Neural cell (in vitro differentiated cells): ENCODE data around the gene C9orf40. TPM values are rescaled to one million over a fixed set of nuclear protein-coding genes. Genes with fewer than 3 reads are reported as not detected.

ENCODE experiments used
- H2AFZ ChIP-seq: fragments of 200-600, 300-800 bp; sonication (generic), shearing (Covaris generic); 2 replicates; pipeline ENCODE4 v1.6.0; 2014; ENCODE audit warnings: low read depth, mild to moderate bottlenecking, antibody characterized with exemption, low read length, moderate library complexity
- H3F3A ChIP-seq: fragments of 200-600 bp; shearing (Covaris generic); 2 replicates; pipeline ENCODE4 v1.6.1; 2016; ENCODE audit warnings: mild to moderate bottlenecking, moderate library complexity, mixed read lengths, antibody characterized with exemption, low read length; ENCODE audit not compliant: insufficient read depth, poor library complexity, severe bottlenecking
- H3K27ac ChIP-seq: fragments of 200-600, 300-800 bp; sonication (generic), shearing (Covaris generic); 2 replicates; pipeline ENCODE4 v1.5.1; 2014; ENCODE audit warnings: mild to moderate bottlenecking, low read length, moderate library complexity
- H3K27me3 ChIP-seq: fragments of 300-800, 200-600 bp; sonication (generic), shearing (Covaris generic); 2 replicates; pipeline ENCODE4 v1.6.0; 2014; ENCODE audit warnings: mild to moderate bottlenecking, low read depth, low read length, moderate library complexity; ENCODE audit not compliant: insufficient read depth
- H3K36me3 ChIP-seq: fragments of 300-800, 200-600 bp; sonication (generic), shearing (Covaris generic); 2 replicates; pipeline ENCODE4 v1.5.1; 2014; ENCODE audit warnings: mild to moderate bottlenecking, antibody characterized with exemption, low read length, moderate library complexity; ENCODE audit not compliant: insufficient read depth
- H3K4me2 ChIP-seq: fragments of 300-800, 200-600 bp; sonication (generic), shearing (Covaris generic); 2 replicates; pipeline ENCODE4 v1.6.0; 2014; ENCODE audit warnings: mild to moderate bottlenecking, low read length
- H3K4me3 ChIP-seq: fragments of 300-800, 200-600 bp; sonication (generic), shearing (Covaris generic); 2 replicates; pipeline ENCODE4 v1.5.1; 2014; ENCODE audit warnings: mild to moderate bottlenecking, low read length, moderate library complexity
- H3K79me2 ChIP-seq: fragments of 200-600 bp; shearing (Covaris generic); replicated peaks from 2 replicates; pipeline ENCODE4 v1.6.0; 2014; ENCODE audit warnings: mild to moderate bottlenecking, low read length, moderate library complexity; ENCODE audit not compliant: insufficient read depth
- H3K9ac ChIP-seq: fragments of 300-800, 200-600 bp; sonication (generic), shearing (Covaris generic); 2 replicates; pipeline ENCODE4 v1.6.1; 2016; ENCODE audit warnings: mild to moderate bottlenecking, low read length, mixed read lengths
- H3K9me2 ChIP-seq: fragments of 200-600 bp; shearing (Covaris generic); 2 replicates; pipeline ENCODE4 v1.6.1; 2016; ENCODE audit warnings: mild to moderate bottlenecking, low read length, mixed read lengths; ENCODE audit not compliant: insufficient read depth
- H3K9me3 ChIP-seq: fragments of 200-600, 300-800 bp; sonication (generic), shearing (Covaris generic); 2 replicates; pipeline ENCODE4 v1.6.1; 2016; ENCODE audit warnings: mild to moderate bottlenecking, mixed run types, low read length, moderate library complexity, mixed read lengths
- H4K20me1 ChIP-seq: fragments of 200-600 bp; shearing (Covaris generic); 2 replicates; pipeline ENCODE4 v1.6.1; 2016; ENCODE audit warnings: mild to moderate bottlenecking, mixed run types; ENCODE audit not compliant: insufficient read depth
- EP300 ChIP-seq: fragments of 450-650 bp; conservative IDR thresholded peaks from 2 replicates; pipeline ENCODE4 v1.6.1; 2014; ENCODE audit warnings: antibody characterized with exemption, mild to moderate bottlenecking, moderate library complexity; ENCODE audit not compliant: poor library complexity, severe bottlenecking
- EZH2 ChIP-seq: fragments of 200-600, 300-800 bp; shearing (Covaris generic), sonication (generic); IDR thresholded peaks from 2 replicates; pipeline ENCODE4 v1.6.1; 2014; ENCODE audit warnings: antibody characterized with exemption, low read length, borderline replicate concordance, mild to moderate bottlenecking; ENCODE audit not compliant: insufficient read depth, poor library complexity, severe bottlenecking
- MXI1 ChIP-seq: fragments of 450-650 bp; conservative IDR thresholded peaks from 2 replicates; pipeline ENCODE4 v1.6.1; 2014; ENCODE audit warnings: antibody characterized with exemption, mild to moderate bottlenecking; ENCODE audit not compliant: poor library complexity, severe bottlenecking
- POLR2AphosphoS5 ChIP-seq: IDR thresholded peaks from 2 replicates; pipeline ENCODE4 v1.6.1; 2012
- RAD21 ChIP-seq: fragments of 450-650 bp; conservative IDR thresholded peaks from 2 replicates; pipeline ENCODE4 v1.6.1; 2014; ENCODE audit warnings: antibody characterized with exemption, mild to moderate bottlenecking, moderate library complexity
- SMC3 ChIP-seq: fragments of 450-650 bp; conservative IDR thresholded peaks from 2 replicates; pipeline ENCODE4 v1.6.1; 2014; ENCODE audit warnings: antibody characterized with exemption, mild to moderate bottlenecking, moderate library complexity; ENCODE audit not compliant: poor library complexity
- TAF1 ChIP-seq: IDR thresholded peaks from 2 replicates; pipeline ENCODE4 v1.6.1; 2012; ENCODE audit warnings: low read depth
- polyA minus RNA-seq: library from RNA; depleted of rRNA, polyadenylated mRNA; stranded (reverse); fragments of >200 nt; gene quantifications from 2 replicates; pipeline ENCODE4 v1.2.3, GENCODE V29; 2014
- polyA plus RNA-seq: library from polyadenylated mRNA; depleted of rRNA; stranded (reverse); fragments of >200 nt; gene quantifications from 2 replicates; pipeline ENCODE4 v1.2.3, GENCODE V29; 2014
- TF ChIP-seq, protein P1 (sequence below): fragments of 450-650 bp; IDR thresholded peaks from 2 replicates; pipeline ENCODE4 v1.5.1; 2014; ENCODE audit warnings: antibody characterized with exemption, mild to moderate bottlenecking, moderate library complexity; ENCODE audit not compliant: poor library complexity, severe bottlenecking
- TF ChIP-seq, protein P2 (sequence below): IDR thresholded peaks from 2 replicates; pipeline ENCODE4 v1.6.1; 2012; ENCODE audit warnings: borderline replicate concordance

Gene C9orf40, protein sequence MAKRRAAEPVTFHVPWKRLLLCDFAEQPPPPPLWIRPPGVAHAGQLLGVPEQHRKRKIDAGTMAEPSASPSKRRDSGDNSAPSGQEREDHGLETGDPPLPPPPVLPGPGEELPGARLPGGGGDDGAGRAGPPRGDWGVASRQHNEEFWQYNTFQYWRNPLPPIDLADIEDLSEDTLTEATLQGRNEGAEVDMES
- polyA plus RNA-seq (14.4 and 16.1 TPM in 2 replicates), polyA minus RNA-seq (13.7 and 15.1 TPM in 2 replicates)

DNA sequence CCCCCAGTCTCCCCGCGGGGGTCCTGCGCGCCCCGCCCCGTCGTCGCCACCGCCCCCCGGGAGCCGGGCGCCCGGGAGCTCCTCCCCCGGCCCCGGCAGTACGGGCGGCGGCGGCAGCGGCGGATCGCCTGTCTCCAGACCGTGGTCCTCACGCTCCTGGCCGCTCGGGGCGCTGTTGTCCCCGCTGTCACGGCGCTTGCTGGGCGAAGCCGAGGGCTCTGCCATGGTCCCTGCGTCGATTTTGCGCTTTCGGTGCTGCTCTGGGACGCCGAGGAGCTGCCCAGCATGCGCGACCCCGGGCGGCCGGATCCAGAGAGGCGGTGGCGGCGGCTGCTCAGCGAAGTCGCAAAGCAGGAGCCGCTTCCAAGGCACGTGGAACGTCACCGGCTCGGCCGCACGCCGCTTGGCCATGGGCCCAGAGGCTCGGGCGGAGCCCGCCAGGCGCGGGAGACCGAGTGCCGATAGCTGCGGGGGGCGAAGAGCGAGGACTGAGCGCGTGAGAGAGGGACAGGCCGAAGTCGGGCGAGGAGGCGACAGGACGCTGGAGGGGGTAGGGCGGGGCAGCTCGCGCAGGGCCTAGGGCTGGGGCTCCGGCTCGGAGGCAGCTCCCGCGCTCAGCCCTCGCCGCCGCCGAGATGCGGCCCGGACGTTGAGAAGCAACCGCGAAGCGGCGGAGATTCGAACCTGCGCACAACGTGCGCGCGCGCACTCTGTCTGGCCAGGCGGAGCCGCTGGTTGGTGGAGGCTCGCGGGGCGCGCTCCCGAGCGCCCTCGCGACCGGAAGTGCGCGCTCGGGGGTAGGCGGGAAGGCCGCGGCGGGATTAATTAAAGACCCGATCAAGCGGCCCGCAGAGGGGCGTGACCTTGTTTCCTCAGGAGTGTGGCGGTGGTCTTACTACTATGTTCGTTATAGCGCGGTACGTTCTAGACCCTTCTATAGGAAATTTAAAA is at the start of gene C9orf40:
TSS of gene C9orf40 (minus strand) at position 712 of the 951 bp plus-strand sequence. CDS start at position 411, 301 bp downstream.
- Histone ChIP-seq H3K79me2 (no peaks in the 10 kb centered on the region), H3K27ac (peak within 1 kb of the TSS; percentile 88), H3F3A (peaks cover 7% of the 10 kb centered on the region), H3K9me3 (no peaks in the 10 kb centered on the region), H3K36me3 (no peaks in the 10 kb centered on the region), H3K27me3 (no peaks in the 10 kb centered on the region), H3K9me2 (no peaks in the 10 kb centered on the region), H2AFZ (peak within 1 kb of the TSS; percentile 99), H3K9ac (peak within 1 kb of the TSS; percentile 96), H3K4me2 (peak within 1 kb of the TSS; percentile 11), H3K4me3 (peak within 1 kb of the TSS; percentile 99), H4K20me1 (no peaks in the 10 kb centered on the region)
- TF ChIP-seq RAD21 (peak; percentile 43), TAF1 (peak; percentile 35), SMC3 (peak; percentile 37), MXI1 (peak; percentile 86), EZH2 (no peak), EP300 (no peak), POLR2AphosphoS5 (peak; percentile 68)
- TF ChIP-seq, protein P1, sequence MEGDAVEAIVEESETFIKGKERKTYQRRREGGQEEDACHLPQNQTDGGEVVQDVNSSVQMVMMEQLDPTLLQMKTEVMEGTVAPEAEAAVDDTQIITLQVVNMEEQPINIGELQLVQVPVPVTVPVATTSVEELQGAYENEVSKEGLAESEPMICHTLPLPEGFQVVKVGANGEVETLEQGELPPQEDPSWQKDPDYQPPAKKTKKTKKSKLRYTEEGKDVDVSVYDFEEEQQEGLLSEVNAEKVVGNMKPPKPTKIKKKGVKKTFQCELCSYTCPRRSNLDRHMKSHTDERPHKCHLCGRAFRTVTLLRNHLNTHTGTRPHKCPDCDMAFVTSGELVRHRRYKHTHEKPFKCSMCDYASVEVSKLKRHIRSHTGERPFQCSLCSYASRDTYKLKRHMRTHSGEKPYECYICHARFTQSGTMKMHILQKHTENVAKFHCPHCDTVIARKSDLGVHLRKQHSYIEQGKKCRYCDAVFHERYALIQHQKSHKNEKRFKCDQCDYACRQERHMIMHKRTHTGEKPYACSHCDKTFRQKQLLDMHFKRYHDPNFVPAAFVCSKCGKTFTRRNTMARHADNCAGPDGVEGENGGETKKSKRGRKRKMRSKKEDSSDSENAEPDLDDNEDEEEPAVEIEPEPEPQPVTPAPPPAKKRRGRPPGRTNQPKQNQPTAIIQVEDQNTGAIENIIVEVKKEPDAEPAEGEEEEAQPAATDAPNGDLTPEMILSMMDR, result peak; percentile 92
- TF ChIP-seq, protein P2, sequence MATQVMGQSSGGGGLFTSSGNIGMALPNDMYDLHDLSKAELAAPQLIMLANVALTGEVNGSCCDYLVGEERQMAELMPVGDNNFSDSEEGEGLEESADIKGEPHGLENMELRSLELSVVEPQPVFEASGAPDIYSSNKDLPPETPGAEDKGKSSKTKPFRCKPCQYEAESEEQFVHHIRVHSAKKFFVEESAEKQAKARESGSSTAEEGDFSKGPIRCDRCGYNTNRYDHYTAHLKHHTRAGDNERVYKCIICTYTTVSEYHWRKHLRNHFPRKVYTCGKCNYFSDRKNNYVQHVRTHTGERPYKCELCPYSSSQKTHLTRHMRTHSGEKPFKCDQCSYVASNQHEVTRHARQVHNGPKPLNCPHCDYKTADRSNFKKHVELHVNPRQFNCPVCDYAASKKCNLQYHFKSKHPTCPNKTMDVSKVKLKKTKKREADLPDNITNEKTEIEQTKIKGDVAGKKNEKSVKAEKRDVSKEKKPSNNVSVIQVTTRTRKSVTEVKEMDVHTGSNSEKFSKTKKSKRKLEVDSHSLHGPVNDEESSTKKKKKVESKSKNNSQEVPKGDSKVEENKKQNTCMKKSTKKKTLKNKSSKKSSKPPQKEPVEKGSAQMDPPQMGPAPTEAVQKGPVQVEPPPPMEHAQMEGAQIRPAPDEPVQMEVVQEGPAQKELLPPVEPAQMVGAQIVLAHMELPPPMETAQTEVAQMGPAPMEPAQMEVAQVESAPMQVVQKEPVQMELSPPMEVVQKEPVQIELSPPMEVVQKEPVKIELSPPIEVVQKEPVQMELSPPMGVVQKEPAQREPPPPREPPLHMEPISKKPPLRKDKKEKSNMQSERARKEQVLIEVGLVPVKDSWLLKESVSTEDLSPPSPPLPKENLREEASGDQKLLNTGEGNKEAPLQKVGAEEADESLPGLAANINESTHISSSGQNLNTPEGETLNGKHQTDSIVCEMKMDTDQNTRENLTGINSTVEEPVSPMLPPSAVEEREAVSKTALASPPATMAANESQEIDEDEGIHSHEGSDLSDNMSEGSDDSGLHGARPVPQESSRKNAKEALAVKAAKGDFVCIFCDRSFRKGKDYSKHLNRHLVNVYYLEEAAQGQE, result peak; percentile 72

DNA sequence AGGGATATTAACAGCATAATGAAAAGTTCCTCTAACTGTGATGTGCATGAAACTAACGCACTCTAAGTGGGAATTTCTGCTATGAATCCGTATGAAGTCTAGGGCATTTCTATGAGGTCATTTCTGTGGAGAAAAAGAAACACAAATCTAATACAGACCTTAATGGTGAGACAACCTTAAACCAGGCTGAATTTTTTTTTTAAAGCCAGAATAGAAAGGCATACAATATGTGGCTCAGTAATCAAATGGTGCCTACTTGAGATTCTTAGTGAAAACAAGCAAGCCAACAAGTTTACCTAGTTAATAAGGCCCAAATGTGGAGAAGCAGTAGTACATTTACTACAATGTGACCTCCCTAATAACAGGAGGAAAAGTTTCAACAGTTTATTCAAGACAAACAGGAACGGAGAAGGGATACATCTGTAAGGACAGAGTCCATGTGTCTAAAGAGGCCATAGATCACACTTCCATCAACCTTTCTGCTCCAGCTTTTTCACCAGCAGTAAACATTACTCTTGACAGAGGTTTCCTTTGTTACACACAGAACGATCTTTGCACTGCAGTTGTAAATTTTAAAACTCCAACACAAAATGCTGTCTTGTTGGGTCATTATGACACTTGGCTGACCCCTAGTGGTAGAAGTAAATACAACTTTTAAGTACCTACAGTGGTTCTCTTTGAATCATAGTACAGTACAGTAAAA is 49.2 kb upstream of the C9orf40 start:
- Histone ChIP-seq H3K9me2 (no peaks in the 10 kb centered on the region), H4K20me1 (no peaks in the 10 kb centered on the region), H3K4me2 (no peak overlapping the region), H3F3A (no peaks in the 10 kb centered on the region), H3K79me2 (no peaks in the 10 kb centered on the region), H3K9me3 (no peaks in the 10 kb centered on the region), H3K27me3 (no peaks in the 10 kb centered on the region), H3K36me3 (no peaks in the 10 kb centered on the region), H3K9ac (no peak overlapping the region), H3K27ac (no peak overlapping the region), H3K4me3 (no peak overlapping the region), H2AFZ (no peak overlapping the region)
- peak; percentile 82 for TF ChIP-seq SMC3
- peak; percentile 81 for TF ChIP-seq RAD21
- no peak for TF ChIP-seq EZH2
- TF ChIP-seq, protein P1, result peak; percentile 83
- TF ChIP-seq POLR2AphosphoS5, result no peak
